Astrocyte (in vitro differentiated cells and primary cell): Measurements from ENCODE around the gene FRRS1. TPM values are rescaled to one million over a fixed set of nuclear protein-coding genes. Genes with fewer than 3 reads are reported as not detected.

Source experiments
- DNase-seq: peaks from one replicate; pipeline ENCODE4 v3.0.0-alpha.2; 2010; ENCODE audit warnings: low read depth
- FAIRE-seq: peaks from 2 replicates; lab custom pipeline; 2011; peaks lifted over from hg19 to GRCh38; lab: Jason Lieb, UNC
- H2AFZ ChIP-seq: 2 replicates; pipeline ENCODE4 v1.6.0; 2012; ENCODE audit warnings: low read depth, low read length, inconsistent platforms
- H3K27ac ChIP-seq: 2 replicates; pipeline ENCODE4 v1.5.1; 2011; ENCODE audit warnings: low read depth, low read length, inconsistent platforms
- H3K27me3 ChIP-seq: 2 replicates; pipeline ENCODE4 v1.6.0; 2011; ENCODE audit warnings: low read length, inconsistent platforms; ENCODE audit not compliant: insufficient read depth
- H3K36me3 ChIP-seq: 2 replicates; pipeline ENCODE4 v1.5.1; 2011; ENCODE audit warnings: low read length, inconsistent platforms; ENCODE audit not compliant: insufficient read depth
- H3K4me1 ChIP-seq: 2 replicates; pipeline ENCODE4 v1.5.1; 2011; ENCODE audit warnings: low read length, inconsistent platforms; ENCODE audit not compliant: insufficient read depth
- H3K4me2 ChIP-seq: 2 replicates; pipeline ENCODE4 v1.6.0; 2012; ENCODE audit warnings: low read length, inconsistent platforms
- H3K4me3 ChIP-seq: 2 replicates; pipeline ENCODE4 v1.5.1; 2011; ENCODE audit warnings: low read depth, mild to moderate bottlenecking, low read length, inconsistent platforms; ENCODE audit not compliant: insufficient read depth
- H3K79me2 ChIP-seq: 2 replicates; pipeline ENCODE4 v1.6.0; 2012; ENCODE audit warnings: mild to moderate bottlenecking, low read length, inconsistent platforms; ENCODE audit not compliant: insufficient read depth
- H3K9ac ChIP-seq: 2 replicates; pipeline ENCODE4 v1.6.0; 2012; ENCODE audit warnings: mild to moderate bottlenecking, low read length, inconsistent platforms
- H3K9me3 ChIP-seq: 2 replicates; pipeline ENCODE4 v1.5.1; 2012; ENCODE audit warnings: low read depth, mild to moderate bottlenecking, low read length, inconsistent platforms; ENCODE audit not compliant: insufficient read depth
- H4K20me1 ChIP-seq: 2 replicates; pipeline ENCODE4 v1.6.0; 2012; ENCODE audit warnings: low read length, inconsistent platforms; ENCODE audit not compliant: insufficient read depth
- H3K27ac Mint-ChIP-seq: one replicate; pipeline ENCODE4 v1.8.0; 2021; ENCODE audit warnings: mild to moderate bottlenecking, mixed read lengths; ENCODE audit not compliant: unreplicated experiment
- H3K27me3 Mint-ChIP-seq: one replicate; pipeline ENCODE4 v1.8.0; 2021; ENCODE audit warnings: low read depth, mixed read lengths; ENCODE audit not compliant: unreplicated experiment
- H3K36me3 Mint-ChIP-seq: one replicate; pipeline ENCODE4 v1.8.0; 2021; ENCODE audit warnings: low read depth, mixed read lengths; ENCODE audit not compliant: unreplicated experiment
- H3K4me1 Mint-ChIP-seq: one replicate; pipeline ENCODE4 v1.8.0; 2021; ENCODE audit warnings: low read depth, mixed read lengths; ENCODE audit not compliant: unreplicated experiment
- H3K4me3 Mint-ChIP-seq: one replicate; pipeline ENCODE4 v1.8.0; 2021; ENCODE audit warnings: mild to moderate bottlenecking, moderate library complexity, mixed read lengths; ENCODE audit not compliant: unreplicated experiment
- H3K9me3 Mint-ChIP-seq: one replicate; pipeline ENCODE4 v1.8.0; 2021; ENCODE audit warnings: mild to moderate bottlenecking, mixed read lengths; ENCODE audit not compliant: unreplicated experiment
- CTCF ChIP-seq: IDR thresholded peaks from 2 replicates; pipeline ENCODE4 v1.5.1; 2011; ENCODE audit warnings: low read depth, mild to moderate bottlenecking, inconsistent platforms, low read length, moderate library complexity; ENCODE audit not compliant: insufficient read depth
- EZH2 ChIP-seq: IDR thresholded peaks from 2 replicates; pipeline ENCODE4 v1.6.1; 2012; ENCODE audit warnings: mild to moderate bottlenecking, low read length, inconsistent platforms; ENCODE audit not compliant: insufficient read depth
- total RNA-seq: library from RNA; stranded (reverse); gene quantifications from 2 replicates; pipeline ENCODE4 v1.2.1, GENCODE V29; 2021

Gene FRRS1
- total RNA-seq, 1 donor from 2014 or later: 4.5 TPM

- no peak for TF ChIP-seq EZH2
- TF ChIP-seq CTCF: no peak
- FAIRE-seq: no peak
These were observed 14.4 kb downstream of the FRRS1 start for GRCh38 chr1:99751877-99752504.

GRCh38 chr1:99749504-99750347 is 16.7 kb downstream of the FRRS1 start:
- Histone ChIP-seq H3K4me2 (no peak overlapping the region), H3K4me1 (no peaks in the 10 kb centered on the region), H3K9ac (no peak overlapping the region), H3K27ac (no peak overlapping the region), H3K27me3 (no peaks in the 10 kb centered on the region), H2AFZ (no peak overlapping the region), H3K9me3 (no peaks in the 10 kb centered on the region), H4K20me1 (no peaks in the 10 kb centered on the region), H3K36me3 (no peaks in the 10 kb centered on the region), H3K79me2 (no peaks in the 10 kb centered on the region), H3K4me3 (no peak overlapping the region)
- Mint-ChIP-seq H3K27ac (no peak overlapping the region), H3K4me3 (no peak overlapping the region), H3K9me3 (no peaks in the 10 kb centered on the region), H3K4me1 (no peaks in the 10 kb centered on the region), H3K36me3 (peaks cover 6% of the 10 kb centered on the region), H3K27me3 (no peaks in the 10 kb centered on the region)
- DNase-seq (no peak), FAIRE-seq (no peak)
- TF ChIP-seq CTCF: no peak
- no peak for TF ChIP-seq EZH2

More at GRCh38 chr1:99751877-99752504, 14.4 kb downstream of the FRRS1 start:
- H3K36me3 ChIP-seq: no peaks in the 10 kb centered on the region
- H3K27ac ChIP-seq: no peak overlapping the region
- H3K4me3 Mint-ChIP-seq: no peak overlapping the region
- no peaks in the 10 kb centered on the region for H3K4me1 ChIP-seq
- no peaks in the 10 kb centered on the region for H3K79me2 ChIP-seq
- no peaks in the 10 kb centered on the region for H4K20me1 ChIP-seq
- H3K9ac ChIP-seq: no peak overlapping the region
- no peak for DNase-seq
- H3K4me1 Mint-ChIP-seq: no peaks in the 10 kb centered on the region
- no peak overlapping the region for H3K4me2 ChIP-seq
- no peaks in the 10 kb centered on the region for H3K36me3 Mint-ChIP-seq
- no peaks in the 10 kb centered on the region for H3K9me3 ChIP-seq
- no peaks in the 10 kb centered on the region for H3K27me3 ChIP-seq
- H2AFZ ChIP-seq: no peak overlapping the region
- H3K9me3 Mint-ChIP-seq: no peaks in the 10 kb centered on the region
- no peak overlapping the region for H3K4me3 ChIP-seq
- no peaks in the 10 kb centered on the region for H3K27me3 Mint-ChIP-seq
- H3K27ac Mint-ChIP-seq: no peak overlapping the region

- no peak overlapping the region for H3K4me3 ChIP-seq
- DNase-seq (no peak), FAIRE-seq (no peak)
- Mint-ChIP-seq H3K27me3 (no peaks in the 10 kb centered on the region), H3K9me3 (no peaks in the 10 kb centered on the region), H3K36me3 (peaks cover 6% of the 10 kb centered on the region), H3K27ac (no peak overlapping the region), H3K4me3 (no peak overlapping the region), H3K4me1 (no peaks in the 10 kb centered on the region)
- H2AFZ ChIP-seq: no peak overlapping the region
- no peaks in the 10 kb centered on the region for H4K20me1 ChIP-seq
- H3K9ac ChIP-seq: no peak overlapping the region
- no peaks in the 10 kb centered on the region for H3K9me3 ChIP-seq
- no peaks in the 10 kb centered on the region for H3K36me3 ChIP-seq
- H3K27ac ChIP-seq: no peak overlapping the region
- TF ChIP-seq CTCF (no peak), EZH2 (no peak)
- H3K79me2 ChIP-seq: no peaks in the 10 kb centered on the region
- no peak overlapping the region for H3K4me2 ChIP-seq
- H3K27me3 ChIP-seq: no peaks in the 10 kb centered on the region
- H3K4me1 ChIP-seq: no peaks in the 10 kb centered on the region
These were observed 18.0 kb downstream of the FRRS1 start for GRCh38 chr1:99748419-99748818.
